ENCODE results near the gene BTBD18. TPM values are rescaled to one million over a fixed set of nuclear protein-coding genes. Genes with fewer than 3 reads are reported as not detected.

BTBD18 gene
- total and polyA plus RNA-seq, 2 of the 13 experiments (the other 11 are each of a cell fraction or from before 2014, with no cell fraction given): not detected

- TF ChIP-seq ZHX1 (CRISPR knock-in tag; IDR thresholded peaks at IDR 0.05; ENCODE audit: low read depth) (no peak), ZNF552 (CRISPR knock-in tag; IDR thresholded peaks at IDR 0.05; ENCODE audit: borderline replicate concordance) (no peak), ZNF781 (CRISPR knock-in tag; IDR thresholded peaks at IDR 0.05; ENCODE audit: borderline replicate concordance, not compliant biosample characterization) (no peak), NR2F2 (IDR thresholded peaks at IDR 0.05; ENCODE audit: borderline replicate concordance, low read depth) (0 out of 2 replicates have a peak, but pooled peaks have one; percentile 24), HES4 (CRISPR knock-in tag; IDR thresholded peaks at IDR 0.05; ENCODE audit: borderline replicate concordance) (no peak), E2F1 (CRISPR knock-in tag; IDR thresholded peaks at IDR 0.05) (peak; percentile 39; the same call in 1 of the 2 replicates), USF2 (IDR thresholded peaks at IDR 0.05; ENCODE audit: low read depth, low read length) (no peak), USF2 (CRISPR knock-in tag; IDR thresholded peaks at IDR 0.05; ENCODE audit: borderline replicate concordance) (no peak), SMAD3 (CRISPR knock-in tag; IDR thresholded peaks at IDR 0.05) (no peak), ZNF574 (CRISPR knock-in tag; IDR thresholded peaks at IDR 0.05) (no peak), RAD21 (CRISPR knock-in tag; IDR thresholded peaks at IDR 0.05) (no peak), ZNF251 (CRISPR knock-in tag; IDR thresholded peaks at IDR 0.05) (no peak), NFATC3 (CRISPR knock-in tag; IDR thresholded peaks at IDR 0.05) (no peak), EEA1 (CRISPR knock-in tag; IDR thresholded peaks at IDR 0.05; ENCODE audit: borderline replicate concordance) (no peak), SRY (CRISPR knock-in tag; IDR thresholded peaks at IDR 0.05) (no peak), ZNF143 (CRISPR knock-in tag; IDR thresholded peaks at IDR 0.05) (no peak)
- TF ChIP-seq, protein P1, sequence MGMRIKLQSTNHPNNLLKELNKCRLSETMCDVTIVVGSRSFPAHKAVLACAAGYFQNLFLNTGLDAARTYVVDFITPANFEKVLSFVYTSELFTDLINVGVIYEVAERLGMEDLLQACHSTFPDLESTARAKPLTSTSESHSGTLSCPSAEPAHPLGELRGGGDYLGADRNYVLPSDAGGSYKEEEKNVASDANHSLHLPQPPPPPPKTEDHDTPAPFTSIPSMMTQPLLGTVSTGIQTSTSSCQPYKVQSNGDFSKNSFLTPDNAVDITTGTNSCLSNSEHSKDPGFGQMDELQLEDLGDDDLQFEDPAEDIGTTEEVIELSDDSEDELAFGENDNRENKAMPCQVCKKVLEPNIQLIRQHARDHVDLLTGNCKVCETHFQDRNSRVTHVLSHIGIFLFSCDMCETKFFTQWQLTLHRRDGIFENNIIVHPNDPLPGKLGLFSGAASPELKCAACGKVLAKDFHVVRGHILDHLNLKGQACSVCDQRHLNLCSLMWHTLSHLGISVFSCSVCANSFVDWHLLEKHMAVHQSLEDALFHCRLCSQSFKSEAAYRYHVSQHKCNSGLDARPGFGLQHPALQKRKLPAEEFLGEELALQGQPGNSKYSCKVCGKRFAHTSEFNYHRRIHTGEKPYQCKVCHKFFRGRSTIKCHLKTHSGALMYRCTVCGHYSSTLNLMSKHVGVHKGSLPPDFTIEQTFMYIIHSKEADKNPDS (CRISPR knock-in tag; IDR thresholded peaks at IDR 0.05): 0 out of 2 replicates have a peak, but pooled peaks have one; percentile 4
These were observed 26.3 kb upstream of the BTBD18 start (continued) for GRCh38 chr11:57777969-57778317.

All from HepG2 (cell line).